Spinal cord (tissue), 10 donors: ENCODE measurements around the gene PRR33. TPM values are rescaled to one million over a fixed set of nuclear protein-coding genes. Genes with fewer than 3 reads are reported as not detected.

ENCODE experiments used
- DNase-seq, 6 donors: peaks; one replicate each; pipeline versions ENCODE4 v3.0.0 to v3.0.0-alpha.2; 2013 to 2015; ENCODE audit warnings: low spot score in 6 of 6, low read depth in 4 of 6
- H3K27ac ChIP-seq: one replicate; pipeline ENCODE4 v1.5.1; 2013; ENCODE audit warnings: low read depth, low read length, control low read depth
- H3K27me3 ChIP-seq: one replicate; pipeline ENCODE4 v1.6.1; 2013; ENCODE audit warnings: low read length; ENCODE audit not compliant: control insufficient read depth, insufficient read depth
- H3K36me3 ChIP-seq: one replicate; pipeline ENCODE4 v1.6.1; 2013; ENCODE audit warnings: low read length; ENCODE audit not compliant: control insufficient read depth, insufficient read depth
- H3K4me1 ChIP-seq: one replicate; pipeline ENCODE4 v1.6.1; 2013; ENCODE audit warnings: low read length; ENCODE audit not compliant: control insufficient read depth, insufficient read depth
- H3K4me3 ChIP-seq: one replicate; pipeline ENCODE4 v1.5.1; 2013; ENCODE audit warnings: low read depth, low read length, control low read depth
- H3K9me3 ChIP-seq: one replicate; pipeline ENCODE4 v1.6.1; 2013; ENCODE audit warnings: low read length; ENCODE audit not compliant: control insufficient read depth, insufficient read depth
- WGBS: methylation state at CpG from one replicate; pipeline ENCODE4 v1.1.5; 2013; ENCODE audit warnings: missing lambda C conversion rate; ENCODE audit not compliant: insufficient coverage; 5-methylcytosine and 5-hydroxymethylcytosine counted together
- polyA plus RNA-seq, 2 donors: library from polyadenylated mRNA; unstranded; fragments of 120-200 nt; gene quantifications; one replicate each; pipeline ENCODE4 v1.2.1, GENCODE V29; 2013; ENCODE audit not compliant: insufficient read length in 2 of 2
- total RNA-seq, 2 donors: library from RNA; depleted of rRNA in 1 of 2; stranded (reverse); fragments of 120-200 nt in 1 of 2; fragments of >200 nt in 1 of 2; gene quantifications; one replicate each; pipeline versions ENCODE4 v1.2.3 to v1.2.4, GENCODE V29; 2013 to 2014
- donor health status: healthy.

The PRR33 gene
- total and polyA plus RNA-seq, 4 donors: 0.08 to 0.21 TPM; not detected in 2

DNA sequence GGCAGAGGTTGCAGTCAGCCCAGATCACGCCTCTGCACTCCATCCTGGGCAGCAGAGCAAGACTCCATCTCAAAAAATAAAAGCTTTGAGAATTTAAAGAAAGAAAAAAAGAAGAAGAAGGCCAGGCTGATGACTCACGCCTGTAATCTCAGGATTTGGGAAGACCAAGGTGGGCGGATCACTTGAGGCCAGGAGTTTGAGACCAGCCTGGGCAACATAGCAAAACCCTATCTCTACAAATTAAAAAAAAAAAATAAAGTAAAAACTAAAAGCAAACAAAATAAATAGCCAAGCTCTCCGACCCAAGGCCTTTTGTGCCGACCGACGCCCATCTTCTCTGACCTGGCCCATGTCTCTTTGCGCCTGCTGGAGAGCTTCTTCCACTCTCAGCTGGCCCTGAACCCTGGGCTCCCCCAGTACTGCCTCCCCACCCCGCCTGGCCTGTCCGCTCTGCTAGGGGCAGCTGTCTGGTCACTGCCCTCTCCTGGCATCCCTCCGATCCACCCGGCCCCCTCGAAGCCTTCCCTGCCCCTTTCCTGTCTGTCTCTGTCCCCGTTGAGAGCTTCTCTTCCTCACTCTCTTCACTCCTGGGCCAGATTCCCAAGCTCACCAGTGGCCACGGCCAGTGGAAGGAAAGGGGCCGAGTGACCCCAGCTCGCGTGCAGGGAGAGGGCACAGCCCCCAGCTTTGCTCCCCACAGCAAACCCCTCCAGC, 43.6 kb downstream of the PRR33 start:
- Histone ChIP-seq H3K27me3 (peaks cover 2% of the 10 kb centered on the region), H3K4me1 (peaks cover 5% of the 10 kb centered on the region), H3K4me3 (no peak overlapping the region), H3K27ac (no peak overlapping the region), H3K9me3 (no peaks in the 10 kb centered on the region), H3K36me3 (no peaks in the 10 kb centered on the region)
- 88% methylated on average over 14 of the region's 18 CpGs for WGBS
- DNase-seq: no peak

DNA sequence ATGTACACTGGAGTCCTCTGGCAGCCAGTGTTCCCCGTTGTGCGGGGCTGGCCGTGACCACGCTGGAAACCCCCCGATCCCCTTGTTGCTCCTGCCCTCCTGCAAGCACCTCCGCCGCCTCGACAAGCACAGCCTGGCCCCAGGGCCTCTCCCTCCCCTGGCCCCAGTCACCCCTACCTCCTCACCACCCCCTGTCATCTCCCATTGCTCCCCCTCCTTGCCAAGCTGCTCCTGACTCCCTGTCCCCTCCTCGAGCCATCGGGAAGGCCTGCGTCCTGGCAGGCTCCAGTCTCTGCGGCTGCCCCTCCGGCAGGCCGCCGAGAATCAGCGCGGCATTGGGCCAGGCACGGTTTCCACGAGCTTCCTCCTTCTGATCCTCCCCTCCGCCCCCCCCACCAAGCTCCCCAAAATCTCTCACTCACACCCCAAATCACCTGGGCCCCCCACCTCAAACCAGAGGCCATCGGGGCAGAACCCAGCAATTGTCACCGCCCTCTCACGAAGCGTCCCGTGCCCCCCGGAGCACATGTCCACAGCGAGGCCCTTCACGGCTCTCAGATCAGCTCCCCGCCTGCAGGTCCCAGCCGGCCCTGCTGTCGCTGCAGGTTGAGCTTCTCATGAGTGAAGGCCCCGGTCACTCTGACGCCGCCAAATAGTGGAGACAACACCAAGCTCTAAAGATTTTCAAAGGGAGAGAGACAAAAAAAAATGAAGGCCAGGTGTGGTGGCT, 44.5 kb downstream of the PRR33 start:
- WGBS: 84% methylated on average over 31 of the region's 34 CpGs
- no peak for DNase-seq
- Histone ChIP-seq H3K27me3 (peaks cover 2% of the 10 kb centered on the region), H3K4me1 (peaks cover 5% of the 10 kb centered on the region), H3K4me3 (no peak overlapping the region), H3K36me3 (no peaks in the 10 kb centered on the region), H3K27ac (no peak overlapping the region), H3K9me3 (no peaks in the 10 kb centered on the region)

DNA sequence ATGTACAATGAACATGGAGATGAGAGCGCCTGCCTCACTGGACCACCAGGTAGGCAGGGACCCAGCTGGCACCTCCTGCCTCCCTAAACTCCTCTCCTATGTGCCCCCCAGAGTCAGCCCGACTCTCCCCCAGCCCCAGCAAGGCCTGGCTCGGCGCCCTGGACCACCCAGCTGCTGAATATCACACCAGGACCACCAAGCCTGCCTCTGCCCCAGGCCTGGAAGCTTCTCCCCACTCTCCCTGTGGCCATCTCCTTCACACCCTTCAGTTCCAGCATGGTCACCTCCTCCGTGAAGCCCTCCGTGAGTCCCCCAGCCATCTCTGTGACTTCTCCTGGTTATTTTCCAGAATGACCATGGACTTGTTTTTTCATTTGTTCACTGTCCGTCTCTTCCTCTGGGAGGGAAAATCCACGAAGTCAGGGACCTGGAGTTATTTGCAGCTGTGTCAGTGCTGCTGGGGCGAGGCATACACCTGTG, 45.2 kb downstream of the PRR33 start:
- no peak for DNase-seq
- no peak overlapping the region for H3K27ac ChIP-seq
- H3K36me3 ChIP-seq: no peaks in the 10 kb centered on the region
- H3K4me1 ChIP-seq: peaks cover 5% of the 10 kb centered on the region
- no peaks in the 10 kb centered on the region for H3K9me3 ChIP-seq
- H3K27me3 ChIP-seq: peaks cover 2% of the 10 kb centered on the region
- 82% methylated on average over 9 of the region's 9 CpGs for WGBS
- H3K4me3 ChIP-seq: no peak overlapping the region

DNA sequence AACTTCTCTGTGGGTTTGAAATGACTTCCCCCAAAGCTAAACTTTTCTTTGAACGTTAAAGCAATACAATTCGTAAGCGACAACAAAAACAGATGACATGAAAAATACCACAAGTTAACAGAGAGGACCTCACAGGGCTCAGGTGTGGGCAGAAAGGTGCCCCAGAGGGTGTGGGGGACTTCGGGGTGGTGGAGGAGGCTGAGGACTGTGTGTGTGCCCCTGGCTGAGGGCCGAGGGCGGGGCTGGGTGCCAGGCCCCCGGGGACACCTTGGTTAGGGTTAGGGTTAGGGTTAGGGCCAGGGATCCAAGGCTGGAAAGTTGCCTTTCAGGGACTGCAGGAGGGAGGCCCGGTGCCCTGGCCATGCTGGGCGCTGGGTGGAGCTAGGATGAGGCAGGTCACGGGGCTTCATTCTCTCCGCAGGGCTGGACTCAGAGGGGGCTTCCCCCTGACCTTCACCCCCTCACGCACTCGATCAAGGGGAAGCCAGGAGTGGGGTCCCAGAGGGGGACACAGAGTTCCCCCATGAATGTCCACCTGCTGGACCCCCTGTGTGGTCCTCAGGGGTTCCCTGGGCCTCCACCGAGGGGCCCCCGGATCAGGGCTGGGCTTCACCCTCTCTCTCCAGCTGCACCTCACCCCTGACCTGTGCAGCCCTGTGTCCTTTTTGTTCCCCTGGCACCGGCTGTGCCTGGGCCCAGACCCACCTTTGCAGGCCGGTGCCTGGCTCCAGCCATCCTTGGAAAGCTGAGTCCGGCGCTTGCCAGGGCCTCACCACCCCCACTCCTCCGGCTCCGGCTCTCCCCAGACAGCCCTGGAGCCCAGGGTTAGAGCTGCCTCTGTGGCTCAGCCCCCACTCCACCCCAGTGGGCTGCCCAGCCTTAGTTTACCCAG, 45.9 kb downstream of the PRR33 start:
- Histone ChIP-seq H3K4me1 (peaks cover 5% of the 10 kb centered on the region), H3K27me3 (peaks cover 2% of the 10 kb centered on the region), H3K9me3 (no peaks in the 10 kb centered on the region), H3K36me3 (no peaks in the 10 kb centered on the region), H3K4me3 (no peak overlapping the region), H3K27ac (no peak overlapping the region)
- 74% methylated on average over 20 of the region's 21 CpGs for WGBS
- no peak for DNase-seq

DNA sequence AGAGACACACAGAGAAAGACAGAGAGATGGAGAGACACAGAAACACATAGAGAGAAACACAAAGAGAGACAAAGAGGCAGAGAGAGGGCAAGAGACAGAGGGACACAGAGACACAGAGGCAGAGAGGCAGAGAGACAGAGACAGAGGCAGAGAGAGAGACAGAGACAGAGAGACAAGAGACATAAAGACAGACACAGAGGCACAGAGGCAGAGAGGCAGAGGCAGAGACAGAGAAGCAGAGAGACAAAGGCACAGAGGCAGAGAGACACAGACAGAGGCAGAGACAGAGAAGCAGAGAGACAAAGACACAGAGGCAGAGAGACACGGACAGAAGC, 46.6 kb downstream of the PRR33 start:
- Histone ChIP-seq H3K27me3 (peaks cover 2% of the 10 kb centered on the region), H3K4me1 (peaks cover 5% of the 10 kb centered on the region), H3K4me3 (no peak overlapping the region), H3K36me3 (no peaks in the 10 kb centered on the region), H3K9me3 (no peaks in the 10 kb centered on the region), H3K27ac (no peak overlapping the region)
- WGBS: 89% methylated on average over 1 of the region's 1 CpG
- DNase-seq: no peak

DNA sequence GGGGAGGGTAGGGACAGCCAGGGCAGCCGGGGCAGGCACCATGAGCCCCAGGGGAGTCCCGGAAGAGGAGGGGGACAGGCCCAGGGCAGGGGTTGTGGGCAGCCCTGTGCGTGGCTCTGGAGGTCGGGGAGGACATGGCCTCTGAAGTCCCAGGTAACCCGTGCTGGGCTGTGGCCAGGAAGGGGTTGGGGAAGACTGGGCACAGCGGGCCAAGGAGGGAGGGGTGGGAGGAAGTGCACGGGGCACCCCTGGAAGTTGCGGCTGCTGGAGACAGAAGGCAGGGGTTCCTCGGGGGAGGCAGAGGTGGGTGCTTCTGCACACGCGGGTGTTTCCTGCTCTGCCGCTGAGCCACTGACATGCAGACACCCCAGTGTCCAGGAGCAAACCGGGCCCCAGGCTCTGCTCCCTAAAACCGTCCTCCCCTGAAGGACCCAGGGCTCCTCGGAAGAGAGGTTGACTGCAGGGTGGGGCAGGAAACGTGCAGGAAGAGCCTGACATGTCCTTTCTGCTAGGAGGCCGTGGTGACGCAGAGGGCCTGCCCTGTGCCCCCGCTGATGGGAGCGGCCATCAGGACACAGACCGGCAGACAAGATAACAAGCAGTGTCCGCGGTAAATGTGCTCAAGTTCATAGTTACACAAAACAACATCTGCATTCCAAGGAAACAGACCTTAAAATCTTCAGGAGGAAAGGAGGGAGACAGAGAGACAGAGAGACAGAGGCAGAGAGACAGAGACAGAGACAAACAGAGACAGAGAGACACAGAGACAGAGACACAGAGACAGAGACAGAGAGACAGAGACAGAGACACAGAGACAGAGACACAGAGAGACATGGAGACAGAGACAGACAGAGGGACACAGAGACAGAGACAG, 47.2 kb downstream of the PRR33 start:
- no peak overlapping the region for H3K27ac ChIP-seq
- DNase-seq: no peak
- H3K27me3 ChIP-seq: peaks cover 2% of the 10 kb centered on the region
- H3K9me3 ChIP-seq: no peaks in the 10 kb centered on the region
- peaks cover 5% of the 10 kb centered on the region for H3K4me1 ChIP-seq
- WGBS: 63% methylated on average over 16 of the region's 23 CpGs
- no peak overlapping the region for H3K4me3 ChIP-seq
- no peaks in the 10 kb centered on the region for H3K36me3 ChIP-seq

DNA sequence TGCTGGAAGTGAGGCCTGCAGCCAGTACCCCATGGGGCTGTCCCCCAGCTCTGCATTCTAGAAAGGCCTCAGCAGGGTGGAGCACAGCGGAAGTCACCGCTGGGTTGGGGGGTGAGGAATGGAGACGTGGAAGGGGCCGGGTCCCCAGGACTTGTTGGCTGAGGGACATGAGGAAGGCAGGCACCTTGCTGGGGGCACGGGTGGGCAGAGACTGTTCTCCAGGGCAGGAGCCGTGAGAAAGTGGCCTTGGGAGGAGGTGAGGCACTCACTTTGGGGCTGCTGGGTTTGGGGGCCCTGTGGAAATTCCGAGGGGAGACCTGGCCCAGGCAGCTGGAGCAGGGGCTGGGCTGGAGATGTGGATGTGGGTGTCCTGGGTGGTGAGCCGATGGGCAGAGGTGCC, 47.9 kb downstream of the PRR33 start:
- H3K27ac ChIP-seq: no peak overlapping the region
- H3K9me3 ChIP-seq: no peaks in the 10 kb centered on the region
- H3K4me1 ChIP-seq: peaks cover 5% of the 10 kb centered on the region
- H3K36me3 ChIP-seq: no peaks in the 10 kb centered on the region
- DNase-seq: no peak
- H3K27me3 ChIP-seq: peaks cover 2% of the 10 kb centered on the region
- H3K4me3 ChIP-seq: no peak overlapping the region
- WGBS: 63% methylated on average over 8 of the region's 8 CpGs

DNA sequence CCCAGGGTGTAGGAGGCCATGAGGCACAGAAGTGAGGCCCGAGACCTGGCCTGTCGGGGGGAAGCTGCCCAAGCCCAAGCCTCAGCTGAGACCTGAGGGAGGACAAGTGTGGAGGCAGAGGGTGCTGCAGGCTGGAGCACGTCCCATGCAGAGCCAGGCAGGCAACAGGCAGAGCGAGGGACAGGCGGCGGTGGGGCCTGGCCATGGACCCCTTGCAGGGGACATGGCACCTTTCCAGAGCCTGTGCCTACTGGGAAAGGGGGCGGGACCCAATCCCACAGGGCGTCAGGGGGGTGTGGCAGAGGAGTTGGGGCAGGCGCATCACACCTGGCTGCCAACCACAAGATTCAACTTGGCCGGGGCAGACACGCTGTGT, 48.6 kb downstream of the PRR33 start:
- H3K4me1 ChIP-seq: peaks cover 10% of the 10 kb centered on the region
- H3K4me3 ChIP-seq: no peak overlapping the region
- no peaks in the 10 kb centered on the region for H3K36me3 ChIP-seq
- WGBS: 90% methylated on average over 6 of the region's 11 CpGs
- no peak overlapping the region for H3K27ac ChIP-seq
- DNase-seq: no peak
- peaks cover 2% of the 10 kb centered on the region for H3K27me3 ChIP-seq
- no peaks in the 10 kb centered on the region for H3K9me3 ChIP-seq
